Gastroesophageal sphincter (tissue), 3 donors: ENCODE measurements around the gene NCKAP5.

ENCODE experiments used
- POLR2A ChIP-seq, 2 donors: fragments of 450-650 bp; IDR thresholded peaks; one replicate each; pipeline ENCODE4 v1.6.1; 2017; ENCODE audit warnings: antibody characterized with exemption in 2 of 2, mild to moderate bottlenecking in 2 of 2, moderate library complexity in 1 of 2
- POLR2AphosphoS5 ChIP-seq: sonication (generic); formaldehyde crosslinking; IDR thresholded peaks from one replicate; pipeline ENCODE4 v1.6.1; 2017; ENCODE audit warnings: antibody characterized with exemption
- TF ChIP-seq, protein P1 (sequence below), 4 experiments: fragments of 200-600 bp in 2 of 4; fragments of 450-650 bp in 2 of 4; sonication (generic) in 1 of 4; IDR thresholded peaks; one replicate each; pipeline ENCODE4 v1.5.1; 2017 to 2019; ENCODE audit warnings: antibody characterized with exemption in 4 of 4, mild to moderate bottlenecking in 2 of 4, moderate library complexity in 2 of 4

GRCh38 chr2:133452583-133452982, 115.7 kb downstream of the NCKAP5 start:
- TF ChIP-seq POLR2A (IDR thresholded peaks at IDR 0.05): no peak
- TF ChIP-seq, protein P1, sequence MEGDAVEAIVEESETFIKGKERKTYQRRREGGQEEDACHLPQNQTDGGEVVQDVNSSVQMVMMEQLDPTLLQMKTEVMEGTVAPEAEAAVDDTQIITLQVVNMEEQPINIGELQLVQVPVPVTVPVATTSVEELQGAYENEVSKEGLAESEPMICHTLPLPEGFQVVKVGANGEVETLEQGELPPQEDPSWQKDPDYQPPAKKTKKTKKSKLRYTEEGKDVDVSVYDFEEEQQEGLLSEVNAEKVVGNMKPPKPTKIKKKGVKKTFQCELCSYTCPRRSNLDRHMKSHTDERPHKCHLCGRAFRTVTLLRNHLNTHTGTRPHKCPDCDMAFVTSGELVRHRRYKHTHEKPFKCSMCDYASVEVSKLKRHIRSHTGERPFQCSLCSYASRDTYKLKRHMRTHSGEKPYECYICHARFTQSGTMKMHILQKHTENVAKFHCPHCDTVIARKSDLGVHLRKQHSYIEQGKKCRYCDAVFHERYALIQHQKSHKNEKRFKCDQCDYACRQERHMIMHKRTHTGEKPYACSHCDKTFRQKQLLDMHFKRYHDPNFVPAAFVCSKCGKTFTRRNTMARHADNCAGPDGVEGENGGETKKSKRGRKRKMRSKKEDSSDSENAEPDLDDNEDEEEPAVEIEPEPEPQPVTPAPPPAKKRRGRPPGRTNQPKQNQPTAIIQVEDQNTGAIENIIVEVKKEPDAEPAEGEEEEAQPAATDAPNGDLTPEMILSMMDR (IDR thresholded peaks at IDR 0.05): no peak
- TF ChIP-seq POLR2AphosphoS5: no peak
